ENCODE data around the gene HMCN1.

The HMCN1 gene

GRCh38 chr1:185804608-185805007 is 70.4 kb downstream of the HMCN1 start:
- DNase-seq (ENCODE audit: low read depth, low spot score): no peak

GRCh38 chr1:185807275-185807674 is 73.1 kb downstream of the HMCN1 start:
- DNase-seq (ENCODE audit: low read depth, low spot score): no peak

- no peak for DNase-seq (ENCODE audit: low read depth, low spot score)
Measured at GRCh38 chr1:185808631-185809030, 74.4 kb downstream of the HMCN1 start.

- DNase-seq (ENCODE audit: low read depth, low spot score): no peak
Measured at GRCh38 chr1:185811073-185811709, 77.0 kb downstream of the HMCN1 start.

GRCh38 chr1:185812934-185813333 is 78.7 kb downstream of the HMCN1 start:
- no peak for DNase-seq (ENCODE audit: low read depth, low spot score)

GRCh38 chr1:185813401-185813979 is 79.3 kb downstream of the HMCN1 start:
- no peak for DNase-seq (ENCODE audit: low read depth, low spot score)

GRCh38 chr1:185816460-185816859 is 82.3 kb downstream of the HMCN1 start:
- DNase-seq (ENCODE audit: low read depth, low spot score): no peak

- DNase-seq (ENCODE audit: low read depth, low spot score): no peak
Measured at GRCh38 chr1:185819798-185820197, 85.6 kb downstream of the HMCN1 start.

- DNase-seq (ENCODE audit: low read depth, low spot score): no peak
Measured at GRCh38 chr1:185821612-185822385, 87.6 kb downstream of the HMCN1 start.

GRCh38 chr1:185823467-185823866 is 89.3 kb downstream of the HMCN1 start:
- no peak for DNase-seq (ENCODE audit: low read depth, low spot score)

- DNase-seq (ENCODE audit: low read depth, low spot score): no peak
Measured at GRCh38 chr1:185824106-185824505, 89.9 kb downstream of the HMCN1 start.

GRCh38 chr1:185825556-185825955 is 91.4 kb downstream of the HMCN1 start:
- DNase-seq (ENCODE audit: low read depth, low spot score): no peak

- DNase-seq (ENCODE audit: low read depth, low spot score): no peak
Measured at GRCh38 chr1:185834371-185834905, 100.2 kb downstream of the HMCN1 start.

- DNase-seq (ENCODE audit: low read depth, low spot score): no peak
Measured at GRCh38 chr1:185835191-185835590, 101.0 kb downstream of the HMCN1 start.

GRCh38 chr1:185837711-185838110 is 103.5 kb downstream of the HMCN1 start:
- DNase-seq (ENCODE audit: low read depth, low spot score): no peak

GRCh38 chr1:185838111-185838510 is 103.9 kb downstream of the HMCN1 start:
- DNase-seq (ENCODE audit: low read depth, low spot score): no peak

- DNase-seq (ENCODE audit: low read depth, low spot score): no peak
Measured at GRCh38 chr1:185840880-185841279, 106.7 kb downstream of the HMCN1 start.

GRCh38 chr1:185843297-185843869 is 109.2 kb downstream of the HMCN1 start:
- DNase-seq (ENCODE audit: low read depth, low spot score): no peak

- no peak for DNase-seq (ENCODE audit: low read depth, low spot score)
Measured at GRCh38 chr1:185843986-185844385, 109.8 kb downstream of the HMCN1 start.

GRCh38 chr1:185846672-185847444 is 112.7 kb downstream of the HMCN1 start:
- no peak for DNase-seq (ENCODE audit: low read depth, low spot score)

- DNase-seq (ENCODE audit: low read depth, low spot score): no peak
Measured at GRCh38 chr1:185849014-185849413, 114.8 kb downstream of the HMCN1 start.

GRCh38 chr1:185850366-185850765 is 116.2 kb downstream of the HMCN1 start:
- no peak for DNase-seq (ENCODE audit: low read depth, low spot score)
